Testis (tissue), 2 donors: ENCODE data around the gene ANKH.

ENCODE experiments used
- POLR2A ChIP-seq: fragments of 450-650 bp; IDR thresholded peaks from one replicate; pipeline ENCODE4 v1.6.1; 2017; ENCODE audit warnings: antibody characterized with exemption, mild to moderate bottlenecking, moderate library complexity
- TF ChIP-seq, protein P1 (sequence below), 3 experiments: fragments of 450-650 bp in 2 of 3; fragments of 200-600 bp in 1 of 3; sonication (generic) in 1 of 3; IDR thresholded peaks; one replicate each; pipeline ENCODE4 v1.5.1; 2016 to 2019; ENCODE audit warnings: antibody characterized with exemption in 3 of 3, mild to moderate bottlenecking in 2 of 3, moderate library complexity in 1 of 3

DNA sequence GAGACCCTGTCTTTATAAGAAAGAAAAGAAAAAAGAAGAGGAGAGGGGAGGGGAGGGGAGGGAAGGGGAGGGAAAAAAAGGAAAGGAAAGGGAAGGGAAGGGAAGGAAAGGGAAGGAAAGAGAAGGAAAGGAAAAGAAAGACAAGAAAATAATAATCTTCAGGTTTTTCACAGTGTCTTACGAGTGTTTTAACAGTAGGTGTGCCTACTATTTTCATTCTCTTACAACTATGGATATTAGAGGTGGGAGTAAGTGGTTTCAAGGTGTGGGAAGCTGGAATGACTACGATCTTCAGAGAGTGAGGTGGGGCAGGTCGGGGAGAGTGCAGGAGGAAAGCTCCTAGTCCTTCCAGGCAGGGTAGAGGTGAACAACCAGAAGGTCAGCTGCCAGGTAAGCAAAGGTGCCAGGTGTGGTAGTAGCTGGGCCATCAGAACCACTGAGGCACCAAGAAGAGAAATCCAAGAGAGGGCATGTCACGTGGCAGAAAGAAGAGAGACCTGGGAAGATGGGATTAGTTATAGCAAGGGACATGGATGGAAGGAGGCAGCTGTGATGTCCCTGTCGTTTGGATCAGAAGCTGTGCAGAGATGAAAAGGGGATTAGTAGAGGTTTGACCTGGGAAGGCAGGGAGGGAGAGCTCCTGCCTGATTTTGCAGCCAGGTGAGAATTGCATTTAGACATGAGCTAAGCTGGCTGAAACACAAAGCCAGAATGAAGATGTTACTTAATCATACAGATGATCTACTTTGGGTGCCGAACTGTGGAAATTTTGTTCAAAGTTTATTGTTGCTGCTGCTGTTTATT is 111.6 kb downstream of the ANKH start:
- TF ChIP-seq POLR2A, result no peak
- TF ChIP-seq, protein P1, sequence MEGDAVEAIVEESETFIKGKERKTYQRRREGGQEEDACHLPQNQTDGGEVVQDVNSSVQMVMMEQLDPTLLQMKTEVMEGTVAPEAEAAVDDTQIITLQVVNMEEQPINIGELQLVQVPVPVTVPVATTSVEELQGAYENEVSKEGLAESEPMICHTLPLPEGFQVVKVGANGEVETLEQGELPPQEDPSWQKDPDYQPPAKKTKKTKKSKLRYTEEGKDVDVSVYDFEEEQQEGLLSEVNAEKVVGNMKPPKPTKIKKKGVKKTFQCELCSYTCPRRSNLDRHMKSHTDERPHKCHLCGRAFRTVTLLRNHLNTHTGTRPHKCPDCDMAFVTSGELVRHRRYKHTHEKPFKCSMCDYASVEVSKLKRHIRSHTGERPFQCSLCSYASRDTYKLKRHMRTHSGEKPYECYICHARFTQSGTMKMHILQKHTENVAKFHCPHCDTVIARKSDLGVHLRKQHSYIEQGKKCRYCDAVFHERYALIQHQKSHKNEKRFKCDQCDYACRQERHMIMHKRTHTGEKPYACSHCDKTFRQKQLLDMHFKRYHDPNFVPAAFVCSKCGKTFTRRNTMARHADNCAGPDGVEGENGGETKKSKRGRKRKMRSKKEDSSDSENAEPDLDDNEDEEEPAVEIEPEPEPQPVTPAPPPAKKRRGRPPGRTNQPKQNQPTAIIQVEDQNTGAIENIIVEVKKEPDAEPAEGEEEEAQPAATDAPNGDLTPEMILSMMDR (IDR thresholded peaks at IDR 0.05), result no peak
